ENCODE data around the gene ANKRD31. TPM values are rescaled to one million over a fixed set of nuclear protein-coding genes. Genes with fewer than 3 reads are reported as not detected.

ANKRD31 gene
- 0.13 and 0.65 TPM in 2 replicates for total RNA-seq

DNA sequence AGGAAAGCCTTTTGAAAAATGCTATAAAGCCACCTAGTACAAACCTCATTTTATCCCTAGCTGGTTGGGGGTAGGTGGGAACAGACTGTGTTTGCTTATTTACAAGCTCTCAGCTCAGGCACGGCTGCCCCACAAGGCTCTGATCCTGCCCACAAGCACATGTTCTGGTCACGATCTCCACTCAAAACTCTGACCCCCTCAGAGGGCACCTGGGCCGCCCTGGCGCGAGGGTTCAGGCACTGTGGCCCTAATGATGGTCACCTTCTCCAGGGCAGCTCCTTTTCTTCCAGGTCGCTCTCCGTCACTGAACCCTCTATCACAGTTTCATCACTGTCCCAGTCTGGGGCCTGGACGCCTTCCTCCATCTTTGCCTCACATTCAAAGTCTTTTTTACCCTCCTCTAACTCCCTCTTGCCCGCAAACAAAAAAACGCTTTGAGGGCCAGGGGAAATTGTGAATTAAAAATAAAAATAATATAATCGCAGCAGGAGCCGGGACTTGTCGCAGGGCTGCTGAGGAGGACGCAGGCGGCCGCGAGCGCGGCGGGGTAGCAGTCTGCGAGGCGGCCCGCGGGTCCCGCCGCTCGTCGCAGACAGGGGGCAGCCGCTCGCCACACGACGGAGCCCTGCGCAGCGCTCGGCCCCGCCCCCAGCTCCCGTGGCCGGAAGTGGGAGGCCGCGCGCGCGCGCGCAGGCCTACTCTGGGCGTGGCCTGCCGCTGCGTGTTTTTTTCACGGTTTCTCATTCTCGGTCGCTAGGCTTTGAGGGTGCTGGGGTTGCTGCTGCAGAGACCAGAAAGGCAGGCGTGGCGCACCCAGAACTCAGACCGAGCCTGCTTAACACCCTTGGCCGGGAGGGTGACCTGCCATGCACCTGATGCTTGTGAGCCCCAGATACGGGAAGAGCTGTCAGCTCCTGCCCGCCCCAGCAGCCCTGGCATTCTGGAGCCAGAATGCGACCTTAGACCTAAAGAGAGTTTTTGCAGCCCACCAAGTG, at the start of gene ANKRD31:
Gene ANKRD31, minus strand, starts transcription at position 557 of the 995 bp plus-strand sequence. Its CDS starts 192 bp downstream, at position 365.

GRCh38 chr5:75052192-75053053, 184.3 kb downstream of the ANKRD31 start, which contains the start of gene GCNT4:
GCNT4 (minus strand) TSS chr5:75052558; CDS start chr5:75030037, 22,521 bp downstream.

Small RNA genes within 50 kb of the gene (small RNA-seq; reads per million reads assigned to genes)
- gene SUMO2P5 = not detected

Other genes with a start within 250 kb of the ANKRD31 start
- gene GCNT4, start 184.3 kb downstream of the ANKRD31 start, total RNA-seq = 2.5 and 3.6 TPM in 2 replicates
- 53.3 and 57.5 TPM in 2 replicates for gene HMGCR, start 100.3 kb upstream of the ANKRD31 start, total RNA-seq

Data from articular chondrocyte of knee joint (primary cell).